GM18526 (cell line): ENCODE results near the gene SORBS2.

ENCODE experiments used
- POLR2A ChIP-seq: IDR thresholded peaks from 3 replicates; pipeline ENCODE4 v1.6.1; 2011; ENCODE audit not compliant: insufficient read length; ENCODE audit errors: extremely low read depth

Gene SORBS2

GRCh38 chr4:185710487-185710995 lies 101.5 kb downstream of the SORBS2 start:
- no peak for TF ChIP-seq POLR2A

GRCh38 chr4:185709802-185710486 lies 102.0 kb downstream of the SORBS2 start:
- TF ChIP-seq POLR2A, result no peak

- TF ChIP-seq POLR2A, result no peak
Observed at GRCh38 chr4:185708348-185708747, 103.6 kb downstream of the SORBS2 start.

DNA sequence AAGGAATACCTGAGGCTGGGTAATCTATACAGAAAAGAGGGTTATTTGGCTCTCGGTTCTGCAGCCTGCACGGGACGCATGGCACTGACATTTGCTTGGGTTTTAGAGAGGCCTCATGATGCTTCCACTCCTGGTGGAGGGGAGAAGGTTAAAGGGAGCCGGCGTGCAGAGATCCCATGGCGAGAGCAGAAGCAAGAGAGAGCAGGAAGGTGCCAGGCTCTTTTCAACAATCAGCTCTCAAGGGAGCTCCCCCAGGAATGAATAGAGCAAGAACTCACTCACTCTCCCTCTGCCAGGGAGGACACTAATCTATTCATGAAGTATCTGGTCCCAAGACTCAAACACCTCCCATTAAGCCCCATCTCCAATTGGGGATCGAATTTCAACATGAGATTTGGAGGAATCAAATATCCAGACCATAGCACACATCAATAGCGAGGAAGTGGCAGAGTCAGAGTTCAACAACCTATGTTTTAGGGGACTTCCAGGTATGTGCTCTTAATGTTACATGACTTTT lies 109.8 kb downstream of the SORBS2 start:
- no peak for TF ChIP-seq POLR2A

DNA sequence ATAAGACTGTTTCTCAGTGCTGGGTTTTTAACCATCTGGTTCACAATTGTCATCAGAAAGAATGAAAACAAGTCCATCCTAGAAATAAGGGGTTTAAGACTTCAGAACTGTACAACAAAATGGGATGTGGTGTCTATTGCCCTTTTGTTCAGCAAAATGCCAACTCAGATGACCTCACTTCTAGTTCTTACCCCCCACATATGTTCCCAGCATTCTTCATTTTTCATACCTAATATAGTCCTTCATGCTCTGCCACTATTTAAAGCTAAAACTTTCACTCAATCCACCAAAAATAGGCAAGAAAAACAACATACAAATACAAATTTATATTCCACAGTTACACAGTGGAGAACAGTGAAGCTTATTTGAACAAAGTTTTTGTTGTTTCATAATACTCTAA lies 111.4 kb downstream of the SORBS2 start:
- no peak for TF ChIP-seq POLR2A

- no peak for TF ChIP-seq POLR2A
Observed at GRCh38 chr4:185700048-185700447, 111.9 kb downstream of the SORBS2 start.

DNA sequence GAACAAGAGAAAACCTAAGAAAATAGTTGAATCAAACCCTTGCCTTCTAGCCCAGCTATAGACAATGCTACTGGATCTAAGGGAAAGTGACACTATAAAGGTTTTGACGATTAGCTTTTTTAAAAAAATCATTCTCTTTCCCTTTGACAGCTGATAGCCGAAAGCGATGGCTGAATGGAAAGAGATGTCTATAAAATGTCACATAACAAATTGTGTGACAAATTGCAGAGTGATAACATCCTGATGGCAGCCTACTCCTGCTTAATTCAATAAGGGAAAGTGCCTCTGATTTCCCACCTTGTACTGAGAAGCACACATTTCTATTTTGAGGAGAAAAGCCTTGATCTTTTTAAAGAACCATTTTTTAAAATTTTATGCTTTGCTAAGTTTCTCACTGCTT lies 114.5 kb downstream of the SORBS2 start:
- TF ChIP-seq POLR2A, result no peak

DNA sequence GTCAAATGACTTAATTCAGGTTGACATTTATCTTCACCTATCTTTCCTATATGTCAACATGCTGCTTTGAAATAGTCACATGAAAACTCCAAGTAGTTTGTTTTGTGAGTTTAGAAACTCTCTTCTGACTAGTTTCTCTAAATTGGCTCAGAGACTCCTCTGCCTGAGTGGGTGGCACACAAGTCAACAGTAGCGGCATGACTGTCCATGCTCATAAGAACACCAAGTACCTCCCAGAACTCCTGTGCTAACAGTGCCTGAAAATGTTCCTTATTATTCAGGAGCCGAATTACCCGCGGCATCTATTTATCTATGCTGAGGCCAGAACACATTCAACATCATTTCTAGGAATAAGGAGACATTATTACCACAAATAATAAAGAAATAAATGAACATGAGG lies 116.3 kb downstream of the SORBS2 start:
- TF ChIP-seq POLR2A, result no peak

- no peak for TF ChIP-seq POLR2A
Observed at GRCh38 chr4:185693548-185694215, 118.3 kb downstream of the SORBS2 start.

GRCh38 chr4:185689407-185689806 lies 122.6 kb downstream of the SORBS2 start:
- no peak for TF ChIP-seq POLR2A

DNA sequence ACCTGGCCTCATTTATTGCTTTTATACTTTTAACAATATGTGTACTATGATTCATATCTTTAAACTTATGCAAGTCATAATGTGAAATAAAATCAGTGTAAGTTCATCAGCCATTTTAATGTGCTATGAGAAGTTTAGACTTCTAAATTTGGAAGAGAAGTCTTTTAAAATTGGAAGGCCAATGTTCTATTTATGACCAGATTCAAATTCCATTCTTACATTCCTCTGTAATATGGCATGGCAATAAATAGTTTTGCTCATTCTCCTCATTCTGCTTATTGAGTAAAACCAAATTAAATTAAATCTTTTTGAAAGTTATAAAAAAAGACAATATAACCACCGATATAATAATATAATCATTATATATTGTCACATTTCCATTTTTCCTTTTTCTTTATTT lies 126.2 kb downstream of the SORBS2 start:
- no peak for TF ChIP-seq POLR2A

DNA sequence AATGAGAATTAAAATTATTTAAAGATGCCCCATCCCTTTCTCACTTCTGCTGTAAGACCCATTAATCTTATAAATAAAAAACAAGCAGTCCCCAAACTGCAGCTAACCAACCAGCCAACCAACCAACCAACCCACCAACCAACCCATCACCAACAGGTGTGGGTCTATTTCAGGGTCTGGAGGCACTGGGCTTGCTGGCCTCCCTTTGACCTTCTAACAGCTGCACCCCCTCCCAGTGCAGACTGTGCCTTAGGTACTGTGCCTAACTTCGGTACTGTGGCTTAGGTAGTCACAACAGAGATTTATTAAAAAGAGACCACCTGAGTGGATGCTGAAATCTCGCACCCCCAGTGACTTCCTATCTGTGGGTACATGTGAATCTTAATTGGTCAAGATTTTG lies 128.1 kb downstream of the SORBS2 start:
- no peak for TF ChIP-seq POLR2A

- TF ChIP-seq POLR2A, result no peak
Observed at GRCh38 chr4:185683222-185683621, 128.8 kb downstream of the SORBS2 start.

GRCh38 chr4:185682236-185682635 lies 129.8 kb downstream of the SORBS2 start:
- TF ChIP-seq POLR2A, result no peak

GRCh38 chr4:185681604-185682003 lies 130.4 kb downstream of the SORBS2 start:
- TF ChIP-seq POLR2A, result no peak

DNA sequence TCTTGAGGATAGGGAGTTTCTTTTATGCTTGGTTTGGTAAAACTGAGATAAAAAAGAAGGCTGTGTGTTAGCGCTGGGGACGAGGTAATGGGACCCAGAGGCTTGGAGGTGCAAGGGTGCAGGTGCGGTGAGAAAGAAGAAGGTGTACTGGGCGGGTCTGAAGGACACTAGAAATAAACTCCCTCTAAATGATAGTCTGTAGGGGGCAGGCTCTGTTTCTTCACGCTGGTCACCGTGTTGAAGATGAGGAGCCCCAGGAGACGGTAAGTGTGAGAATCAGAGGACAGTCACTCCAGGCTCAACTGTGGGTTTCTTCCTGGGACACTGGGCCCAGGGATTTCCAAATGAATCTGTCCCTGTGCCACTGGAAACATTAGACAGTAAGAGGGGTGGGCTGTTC lies 131.4 kb downstream of the SORBS2 start:
- no peak for TF ChIP-seq POLR2A
